ENCODE data around the gene SYTL4.

- no peak for TF ChIP-seq CTCF (IDR thresholded peaks at IDR 0.05)
- TF ChIP-seq POLR2A (IDR thresholded peaks at IDR 0.05) = no peak
These were observed 57.2 kb downstream of the SYTL4 start for GRCh38 chrX:100674705-100675104.

Data from lower leg skin (tissue), 3 donors.